AG08395 (cell line): ENCODE results near the gene ADAD2.

Experiments used
- DNase-seq: peaks from one replicate; pipeline ENCODE4 v3.0.0; 2012; ENCODE audit warnings: mixed read lengths, low spot score

Gene ADAD2

GRCh38 chr16:84224554-84224953 lies 33.6 kb downstream of the ADAD2 start:
- no peak for DNase-seq

- no peak for DNase-seq
These were observed 34.2 kb downstream of the ADAD2 start for GRCh38 chr16:84225126-84225525.

GRCh38 chr16:84225571-84225970 lies 34.6 kb downstream of the ADAD2 start:
- DNase-seq: no peak

- no peak for DNase-seq
These were observed 35.1 kb downstream of the ADAD2 start for GRCh38 chr16:84226026-84226425.

GRCh38 chr16:84227548-84227947 lies 36.6 kb downstream of the ADAD2 start:
- no peak for DNase-seq

- DNase-seq: peak; percentile 98
These were observed 37.4 kb downstream of the ADAD2 start for GRCh38 chr16:84228256-84228838.

GRCh38 chr16:84229471-84229870 lies 38.5 kb downstream of the ADAD2 start:
- DNase-seq: no peak

GRCh38 chr16:84232060-84232459 lies 41.1 kb downstream of the ADAD2 start:
- DNase-seq: no peak

- no peak for DNase-seq
These were observed 42.0 kb downstream of the ADAD2 start for GRCh38 chr16:84232969-84233368.

- no peak for DNase-seq
These were observed 42.8 kb downstream of the ADAD2 start for GRCh38 chr16:84233748-84234147.

GRCh38 chr16:84234321-84235241 lies 43.6 kb downstream of the ADAD2 start:
- no peak for DNase-seq

- DNase-seq: no peak
These were observed 45.7 kb downstream of the ADAD2 start for GRCh38 chr16:84236671-84237070.

- DNase-seq: no peak
These were observed 47.2 kb downstream of the ADAD2 start for GRCh38 chr16:84237994-84238750.

GRCh38 chr16:84239141-84239769 lies 48.3 kb downstream of the ADAD2 start:
- no peak for DNase-seq

- DNase-seq: no peak
These were observed 49.0 kb downstream of the ADAD2 start, which contains the start of gene KCNG4 for GRCh38 chr16:84239909-84240308. Gene KCNG4 (minus strand): TSS chr16:84240012. CDS start chr16:84237485, 2,527 bp downstream.

- no peak for DNase-seq
These were observed 49.5 kb downstream of the ADAD2 start for GRCh38 chr16:84240455-84240854.

GRCh38 chr16:84241778-84242177 lies 50.8 kb downstream of the ADAD2 start:
- no peak for DNase-seq

GRCh38 chr16:84242839-84243238 lies 51.9 kb downstream of the ADAD2 start:
- DNase-seq: no peak

GRCh38 chr16:84243732-84244131 lies 52.8 kb downstream of the ADAD2 start:
- no peak for DNase-seq

- no peak for DNase-seq
These were observed 53.8 kb downstream of the ADAD2 start for GRCh38 chr16:84244728-84245127.

- no peak for DNase-seq
These were observed 55.2 kb downstream of the ADAD2 start for GRCh38 chr16:84245956-84246678.
